Motor neuron (in vitro differentiated cells): ENCODE results near the gene DDC. TPM values are rescaled to one million over a fixed set of nuclear protein-coding genes. Genes with fewer than 3 reads are reported as not detected.
"Not testable (repeated sequence)": the region's sequence is repeated elsewhere in the genome, so short reads cannot be mapped to it uniquely, and the experiment has no call there.

ENCODE experiments used
- ATAC-seq, 8 experiments: fragments of 200-7000 bp; cut with Tn5 transposase; replicated peaks in 6 of 8; 2 replicates each; pipeline ENCODE4 v1.8.0; 2021; ENCODE audit warnings: mild to moderate bottlenecking in 8 of 8, moderate library complexity in 8 of 8
- H3K27ac ChIP-seq, 2 donors: fragments of 250-450 bp; sonication (Bioruptor Pico); 2 replicates each; pipeline ENCODE4 v1.9.0; 2021; ENCODE audit warnings: antibody characterized with exemption in 2 of 2, mild to moderate bottlenecking in 2 of 2, moderate library complexity in 1 of 2
- H3K4me1 ChIP-seq, 2 donors: fragments of 250-450 bp; sonication (Bioruptor Pico); replicated peaks in 1 of 2; 2 replicates each; pipeline ENCODE4 v1.6.1; 2021; ENCODE audit warnings: antibody characterized with exemption in 2 of 2, mild to moderate bottlenecking in 2 of 2, moderate library complexity in 1 of 2
- H3K4me3 ChIP-seq, 5 donors: fragments of 250-450 bp; sonication (Bioruptor Pico); 2 replicates each; pipeline ENCODE4 v1.9.0; 2021; ENCODE audit warnings: antibody characterized with exemption in 5 of 5, mild to moderate bottlenecking in 5 of 5, moderate library complexity in 4 of 5
- WGBS, 10 experiments: fragments of 450-650 bp; shearing (Covaris generic); methylation state at CpG; one replicate each; pipeline ENCODE4 v1.0.0; 2022; 5-methylcytosine and 5-hydroxymethylcytosine counted together
- in situ Hi-C, 9 experiments: fragments of 400-800 bp; cut with MboI; loops; one replicate each; pipeline ENCODE4 v1.15.0; 2021; ENCODE audit warnings: low sequenced_read_pairs in 9 of 9, low pct_unique_long_range_greater_than_20kb in 2 of 9; ENCODE audit not compliant: unreplicated experiment in 9 of 9
- total RNA-seq, 8 experiments: library from RNA; unstranded; fragments of 300-600 nt; gene quantifications; 2 replicates each; pipeline versions ENCODE4 v1.2.3 to v1.2.4, GENCODE V29; 2022

DDC gene
- total RNA-seq, 8 experiments from 2014 or later: 3.2 to 8.2 (median 4.0) TPM; not detected in 3

GRCh38 chr7:50461695-50462094, 103.5 kb downstream of the DDC start:
- Histone ChIP-seq H3K4me1 (no peaks in the 10 kb centered on the region), H3K27ac (no peak overlapping the region), H3K4me3 (no peak overlapping the region)
- 67 to 100% (median 100%) methylated on average over 1 of the region's 1 CpG; no CpG with 5 or more reads in 5 of the 10 experiments for WGBS, 10 experiments
- in situ Hi-C loops: loop anchor here in 7 of 9 experiments (25.0 kb wide), 5 partner anchors 151 to 901 kb away; no protein-coding TSS in a partner anchor
- ATAC-seq: no peak

- not testable (repeated sequence) for H3K4me3 ChIP-seq, ATAC-seq, H3K4me1 ChIP-seq, H3K27ac ChIP-seq
- 80 to 95% methylated on average over 1 to 4 of the region's 27 CpGs; no CpG with 5 or more reads in 8 of the 10 experiments for WGBS, 10 experiments
- in situ Hi-C loops: loop anchor here in 7 of 9 experiments (25.0 kb wide), 5 partner anchors 153 to 903 kb away; no protein-coding TSS in a partner anchor
Measured at GRCh38 chr7:50459183-50459582, 106.0 kb downstream of the DDC start.

- not testable (repeated sequence) for H3K4me1 ChIP-seq, H3K27ac ChIP-seq, H3K4me3 ChIP-seq, ATAC-seq
- no CpG with 5 or more reads among the region's 4 CpGs for WGBS, 10 experiments
- in situ Hi-C loops: loop anchor here in 7 of 9 experiments (25.0 kb wide), 5 partner anchors 154 to 904 kb away; no protein-coding TSS in a partner anchor
Measured at GRCh38 chr7:50458651-50459050, 106.6 kb downstream of the DDC start.

- WGBS, 10 experiments: 25 to 100% (median 78%) methylated on average over 2 to 3 of the region's 3 CpGs; no CpG with 5 or more reads in 4 of the 10 experiments
- no peaks in the 10 kb centered on the region for H3K4me1 ChIP-seq
- no peak overlapping the region for H3K27ac ChIP-seq
- in situ Hi-C loops: loop anchor here in 7 of 9 experiments (25.0 kb wide), 5 partner anchors 156 to 906 kb away; no protein-coding TSS in a partner anchor
- no peak for ATAC-seq
- no peak overlapping the region for H3K4me3 ChIP-seq
Measured at GRCh38 chr7:50456371-50457123, 108.7 kb downstream of the DDC start.

GRCh38 chr7:50455658-50456057, 109.5 kb downstream of the DDC start:
- no peak overlapping the region for H3K27ac ChIP-seq
- no peak overlapping the region for H3K4me3 ChIP-seq
- in situ Hi-C loops: loop anchor here in 7 of 9 experiments (25.0 kb wide), 5 partner anchors 157 to 907 kb away; no protein-coding TSS in a partner anchor
- ATAC-seq: no peak
- peaks cover under 1 to 2% of the 10 kb centered on the region in 2 donors for H3K4me1 ChIP-seq

- in situ Hi-C loops: loop anchor here in 7 of 9 experiments (25.0 kb wide), 5 partner anchors 157 to 907 kb away; no protein-coding TSS in a partner anchor
- H3K27ac ChIP-seq: no peak overlapping the region
- WGBS, 10 experiments: 29 to 94% (median 72%) methylated on average over 2 to 4 of the region's 5 CpGs; no CpG with 5 or more reads in 4 of the 10 experiments
- no peak overlapping the region for H3K4me3 ChIP-seq
- ATAC-seq: no peak
- peaks cover 4 to 6% of the 10 kb centered on the region in 2 donors for H3K4me1 ChIP-seq
Measured at GRCh38 chr7:50454968-50455367, 110.2 kb downstream of the DDC start.

GRCh38 chr7:50450590-50451032, 114.6 kb downstream of the DDC start:
- Histone ChIP-seq H3K27ac (peak overlapping the region; percentile 9 to 67), H3K4me3 (peak overlapping the region; percentile 48 to 80 (median 60)), H3K4me1 (peaks cover 4 to 13% of the 10 kb centered on the region in 2 donors)
- 0 to 94% (median 73%) methylated on average over 1 to 7 of the region's 32 CpGs; no CpG with 5 or more reads in 2 of the 10 experiments for WGBS, 10 experiments
- in situ Hi-C loops: loop anchor here in 7 of 9 experiments (25.0 kb wide), 5 partner anchors 162 to 912 kb away; no protein-coding TSS in a partner anchor
- ATAC-seq: peak in 3 of 8 experiments; percentile 8 to 14 (median 10)

- ATAC-seq: peak; percentile 93 to 97 (median 96)
- H3K4me1 ChIP-seq: peaks cover 4 to 13% of the 10 kb centered on the region in 2 donors
- 0 to 67% (median 1%) methylated on average over 1 to 10 of the region's 63 CpGs; no CpG with 5 or more reads in 6 of the 10 experiments for WGBS, 10 experiments
- in situ Hi-C loops: loop anchor here in 7 of 9 experiments (25.0 kb wide), 5 partner anchors 162 to 912 kb away; no protein-coding TSS in a partner anchor
- peak within 1 kb of the TSS; percentile 48 to 80 (median 60) for H3K4me3 ChIP-seq
- H3K27ac ChIP-seq: peak within 1 kb of the TSS; percentile 9 to 67
Measured at GRCh38 chr7:50449881-50450589, 115.2 kb downstream of the DDC start, which contains the start of gene FIGNL1. Gene FIGNL1 (minus strand): TSS chr7:50450350. CDS start chr7:50447287, 3,063 bp downstream.

GRCh38 chr7:50449501-50449880, 115.7 kb downstream of the DDC start:
- H3K4me1 ChIP-seq: peaks cover 4 to 13% of the 10 kb centered on the region in 2 donors
- peak in 5 of 8 experiments; percentile 1 to 11 (median 10) for ATAC-seq
- peak overlapping the region; percentile 48 to 80 (median 60) for H3K4me3 ChIP-seq
- peak overlapping the region in 1 of 2 donors; percentile 3 for H3K27ac ChIP-seq
- in situ Hi-C loops: no loop called here
- WGBS, 10 experiments: 0 to 34% (median 11%) methylated on average over 1 to 5 of the region's 5 CpGs; no CpG with 5 or more reads in 1 of the 10 experiments

GRCh38 chr7:50448823-50449222, 116.4 kb downstream of the DDC start:
- no peak for ATAC-seq
- Histone ChIP-seq H3K4me3 (no peak overlapping the region), H3K4me1 (peaks cover 4 to 13% of the 10 kb centered on the region in 2 donors), H3K27ac (no peak overlapping the region)
- in situ Hi-C loops: no loop called here

GRCh38 chr7:50446542-50446960, 118.7 kb downstream of the DDC start:
- ATAC-seq: no peak
- in situ Hi-C loops: no loop called here
- 8 to 91% (median 64%) methylated on average over 1 to 4 of the region's 4 CpGs; no CpG with 5 or more reads in 1 of the 10 experiments for WGBS, 10 experiments
- peaks cover 4 to 13% of the 10 kb centered on the region in 2 donors for H3K4me1 ChIP-seq
- no peak overlapping the region for H3K27ac ChIP-seq
- no peak overlapping the region for H3K4me3 ChIP-seq

GRCh38 chr7:50436133-50436806, 128.9 kb downstream of the DDC start:
- H3K27ac ChIP-seq: no peak overlapping the region
- peak in 1 of 8 experiments; percentile 30 for ATAC-seq

More at GRCh38 chr7:50436133-50436806, 128.9 kb downstream of the DDC start:
- Histone ChIP-seq H3K4me1 (no peaks in the 10 kb centered on the region), H3K4me3 (no peak overlapping the region)
- 33 to 100% (median 82%) methylated on average over 1 to 3 of the region's 3 CpGs; no CpG with 5 or more reads in 1 of the 10 experiments for WGBS, 10 experiments
- in situ Hi-C loops: no loop called here
